Ectodermal cell (in vitro differentiated cells): ENCODE measurements around the gene PGPEP1.
"Not testable (repeated sequence)": the region's sequence is repeated elsewhere in the genome, so short reads cannot be mapped to it uniquely, and the experiment has no call there.

ENCODE experiments used
- H3K27ac ChIP-seq: 2 replicates; pipeline ENCODE4 v1.7.0; 2013; ENCODE audit warnings: mild to moderate bottlenecking, low read depth, low read length; ENCODE audit not compliant: insufficient read depth, poor library complexity, severe bottlenecking
- H3K27me3 ChIP-seq: 2 replicates; pipeline ENCODE4 v1.7.0; 2013; ENCODE audit warnings: mild to moderate bottlenecking, low read length; ENCODE audit not compliant: insufficient read depth, control insufficient read depth, poor library complexity, severe bottlenecking
- H3K36me3 ChIP-seq: one replicate; pipeline ENCODE4 v1.7.0; 2013; ENCODE audit warnings: low read length; ENCODE audit not compliant: control insufficient read depth, insufficient read depth
- H3K4me1 ChIP-seq: one replicate; pipeline ENCODE4 v1.7.0; 2013; ENCODE audit warnings: low read length; ENCODE audit not compliant: control insufficient read depth, insufficient read depth
- H3K4me3 ChIP-seq: 2 replicates; pipeline ENCODE4 v1.7.0; 2013; ENCODE audit warnings: low read depth, low read length, control low read depth; ENCODE audit not compliant: insufficient read depth
- H3K9me3 ChIP-seq: 2 replicates; pipeline ENCODE4 v1.7.0; 2013; ENCODE audit warnings: mild to moderate bottlenecking, low read length, moderate library complexity; ENCODE audit not compliant: control insufficient read depth
- WGBS, 2 experiments: methylation state at CpG; one replicate each; pipeline ENCODE4 v1.1.7; 2013; ENCODE audit warnings: missing lambda C conversion rate in 2 of 2; 5-methylcytosine and 5-hydroxymethylcytosine counted together

PGPEP1 gene

DNA sequence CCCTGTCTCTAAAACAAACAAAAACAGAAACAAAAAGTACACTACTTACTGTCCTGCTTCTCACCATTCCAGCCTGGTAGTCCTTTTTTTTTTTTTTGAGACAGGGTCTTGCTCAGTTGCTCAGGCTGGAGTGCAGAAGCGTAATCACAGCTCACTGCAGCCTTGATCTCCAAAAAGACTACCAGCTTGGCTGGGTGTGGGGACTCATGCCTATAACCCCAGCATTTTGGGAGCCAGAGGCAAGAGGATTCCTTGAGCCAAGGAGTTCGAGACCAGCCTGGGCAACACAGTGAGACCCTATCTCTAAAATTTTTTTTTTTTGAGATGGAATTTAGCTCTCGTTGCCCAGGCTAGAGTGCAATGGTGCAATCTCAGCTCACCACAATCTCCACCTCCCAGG is 40.4 kb downstream of the PGPEP1 start:
- Histone ChIP-seq H3K9me3 (no peaks in the 10 kb centered on the region), H3K36me3 (no peaks in the 10 kb centered on the region), H3K27ac (no peak overlapping the region), H3K4me3 (no peak overlapping the region), H3K4me1 (no peaks in the 10 kb centered on the region), H3K27me3 (no peaks in the 10 kb centered on the region)
- 78 to 84% methylated on average over 3 of the region's 3 CpGs for WGBS, 2 experiments

GRCh38 chr19:18383622-18384021 is 43.2 kb downstream of the PGPEP1 start:
- 91 to 92% methylated on average over 11 of the region's 11 CpGs for WGBS, 2 experiments
- H3K27ac ChIP-seq, H3K36me3 ChIP-seq, H3K4me1 ChIP-seq, H3K9me3 ChIP-seq, H3K4me3 ChIP-seq: not testable (repeated sequence)
- peaks cover 24% of the 10 kb centered on the region for H3K27me3 ChIP-seq

GRCh38 chr19:18384775-18385174 is 44.4 kb downstream of the PGPEP1 start:
- no peaks in the 10 kb centered on the region for H3K4me1 ChIP-seq
- H3K9me3 ChIP-seq = no peaks in the 10 kb centered on the region
- no peak overlapping the region for H3K27ac ChIP-seq
- WGBS, 2 experiments = 94 to 96% methylated on average over 7 of the region's 7 CpGs
- H3K36me3 ChIP-seq = no peaks in the 10 kb centered on the region
- no peak overlapping the region for H3K4me3 ChIP-seq
- H3K27me3 ChIP-seq = peaks cover 36% of the 10 kb centered on the region

- Histone ChIP-seq H3K36me3 (no peaks in the 10 kb centered on the region), H3K9me3 (no peaks in the 10 kb centered on the region), H3K4me1 (no peaks in the 10 kb centered on the region), H3K27ac (no peak overlapping the region), H3K27me3 (peaks cover 37% of the 10 kb centered on the region), H3K4me3 (no peak overlapping the region)
- 94 to 97% methylated on average over 3 of the region's 3 CpGs for WGBS, 2 experiments
Measured at GRCh38 chr19:18385359-18385674, 44.9 kb downstream of the PGPEP1 start.

- no peaks in the 10 kb centered on the region for H3K36me3 ChIP-seq
- WGBS, 2 experiments = 75% methylated on average over 32 to 33 of the region's 33 CpGs
Measured at GRCh38 chr19:18385675-18386542, 45.5 kb downstream of the PGPEP1 start, which contains the start of gene GDF15. GDF15 (plus strand) TSS chr19:18386158; CDS start chr19:18386190, 32 bp downstream.

DNA sequence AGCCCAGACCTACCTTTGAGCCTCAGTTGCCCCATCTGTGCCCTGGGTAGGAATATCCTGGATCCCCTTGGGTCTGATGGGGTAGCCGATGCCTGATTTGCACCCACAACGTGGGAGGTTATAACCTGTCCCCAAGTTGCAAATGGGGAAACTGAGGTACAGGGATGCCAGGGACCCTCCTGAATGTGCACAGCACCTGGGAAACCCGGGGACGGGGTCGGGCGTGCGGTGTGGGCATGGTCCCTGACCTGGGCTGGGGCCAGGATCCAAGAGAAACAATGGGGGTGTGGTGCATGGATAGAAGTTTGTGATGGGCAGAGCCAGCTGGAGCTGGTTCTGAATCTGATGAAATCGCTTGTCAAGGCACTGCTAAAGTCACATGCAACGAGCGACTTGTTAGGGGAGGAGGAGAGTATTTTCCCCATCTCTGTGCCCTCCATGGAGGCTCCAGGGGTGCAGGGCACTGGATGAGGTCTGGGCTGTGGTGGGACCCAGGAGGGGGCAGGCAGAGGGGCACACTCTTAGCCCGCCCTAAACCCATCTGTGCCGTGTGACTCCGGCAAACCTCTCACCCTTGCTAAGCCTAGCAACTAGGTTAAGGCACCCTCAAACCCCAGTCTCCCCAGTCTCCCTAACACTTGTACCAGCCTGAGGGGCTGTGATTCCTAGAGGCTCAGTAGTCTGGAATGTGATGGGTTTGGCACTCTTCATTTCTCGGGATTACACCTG is 46.3 kb downstream of the PGPEP1 start:
- 91 to 92% methylated on average over 14 of the region's 14 CpGs for WGBS, 2 experiments
- Histone ChIP-seq H3K9me3 (no peaks in the 10 kb centered on the region), H3K4me1 (no peaks in the 10 kb centered on the region), H3K27me3 (peaks cover 37% of the 10 kb centered on the region), H3K4me3 (no peak overlapping the region), H3K27ac (no peak overlapping the region), H3K36me3 (no peaks in the 10 kb centered on the region)

More at GRCh38 chr19:18385675-18386542, 45.5 kb downstream of the PGPEP1 start, which contains the start of gene GDF15:
- Histone ChIP-seq H3K4me3 (no peak within 1 kb of the TSS), H3K9me3 (no peaks in the 10 kb centered on the region), H3K27me3 (peaks cover 37% of the 10 kb centered on the region), H3K27ac (no peak within 1 kb of the TSS), H3K4me1 (no peaks in the 10 kb centered on the region)

- Histone ChIP-seq H3K9me3 (no peaks in the 10 kb centered on the region), H3K36me3 (no peaks in the 10 kb centered on the region), H3K27ac (no peak overlapping the region), H3K27me3 (peaks cover 37% of the 10 kb centered on the region), H3K4me1 (no peaks in the 10 kb centered on the region), H3K4me3 (no peak overlapping the region)
- WGBS, 2 experiments = 28 to 30% methylated on average over 86 of the region's 86 CpGs
Measured at GRCh38 chr19:18388100-18388959, 47.9 kb downstream of the PGPEP1 start.

- Histone ChIP-seq H3K4me3 (no peak overlapping the region), H3K27ac (no peak overlapping the region)
- WGBS, 2 experiments = 89 to 94% methylated on average over 12 to 13 of the region's 13 CpGs
Measured at GRCh38 chr19:18388960-18389725, 48.7 kb downstream of the PGPEP1 start.

DNA sequence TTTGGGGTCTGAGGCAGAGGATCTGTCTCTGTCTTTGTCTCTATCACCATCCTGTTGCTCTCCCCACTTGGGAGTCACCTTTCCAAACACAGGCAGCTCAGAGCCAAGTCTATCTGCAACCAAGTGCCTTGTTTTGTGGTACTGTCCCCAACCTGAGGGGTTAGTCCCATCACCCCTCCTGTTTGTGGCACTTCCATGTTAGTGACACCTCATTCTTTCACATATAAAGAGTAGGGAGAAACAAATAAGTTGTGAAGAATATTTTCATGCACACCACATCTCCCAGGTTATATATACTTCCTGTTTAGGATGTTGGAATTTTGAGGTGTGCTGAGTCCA is 49.3 kb downstream of the PGPEP1 start:
- Histone ChIP-seq H3K36me3 (no peaks in the 10 kb centered on the region), H3K9me3 (no peaks in the 10 kb centered on the region), H3K27ac (no peak overlapping the region), H3K27me3 (peaks cover 37% of the 10 kb centered on the region), H3K4me3 (no peak overlapping the region), H3K4me1 (no peaks in the 10 kb centered on the region)

More at GRCh38 chr19:18388960-18389725, 48.7 kb downstream of the PGPEP1 start:
- Histone ChIP-seq H3K4me1 (no peaks in the 10 kb centered on the region), H3K27me3 (peaks cover 37% of the 10 kb centered on the region), H3K9me3 (no peaks in the 10 kb centered on the region), H3K36me3 (no peaks in the 10 kb centered on the region)
